ENCODE measurements around the gene SURF2. TPM values are rescaled to one million over a fixed set of nuclear protein-coding genes. Genes with fewer than 3 reads are reported as not detected.

SURF2 gene
- total RNA-seq, 1 experiment from 2014 or later = 27.8 TPM

DNA sequence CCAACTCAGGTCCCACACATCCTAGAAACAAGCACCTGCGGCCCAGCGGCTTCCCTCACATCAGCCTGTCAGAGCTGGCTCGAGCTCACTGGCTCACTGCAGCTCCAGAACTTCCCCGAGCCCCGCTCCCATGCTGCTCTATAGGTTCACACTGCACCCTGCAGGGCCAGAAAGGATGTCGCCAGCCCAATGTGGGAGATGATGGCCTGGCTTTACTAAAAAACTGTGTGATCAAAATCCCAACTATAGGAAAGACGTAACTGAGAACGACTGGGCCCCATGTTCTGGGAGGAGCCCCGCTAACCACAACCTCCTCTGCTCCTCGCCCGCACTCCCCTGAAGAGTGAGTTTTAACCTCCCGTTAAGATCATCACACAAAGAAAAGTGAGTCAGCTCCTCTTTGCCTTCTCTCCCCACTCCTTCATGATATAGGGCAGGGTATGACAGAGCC lies 14.9 kb downstream of the SURF2 start:
- ChIA-PET CTCF (no interaction called here), POLR2A (interaction anchor here (1.4 kb wide), 1 partner anchor 16 kb away, joined by 7 read pairs; the partner anchor contains the start of genes SURF1 and SURF2), RAD21 (ENCODE audit: low non-redundant PET in 1 of 2, low total read pairs in 2 of 2, uncharacterized antibody in 2 of 2, unreplicated experiment in 2 of 2) (no interaction called here)
- Histone ChIP-seq H3K9me2 (ENCODE audit: insufficient read depth) (no peaks in the 10 kb centered on the region), H3K9me3 (ENCODE audit: control insufficient read depth in 1 of 2, insufficient read depth in 1 of 2, low read depth in 1 of 2, low read length in 2 of 2) (no peaks in the 10 kb centered on the region), H3K27me3 (ENCODE audit: insufficient read depth, low read length) (no peaks in the 10 kb centered on the region), H3K27ac (ENCODE audit: low read depth, low read length) (no peak overlapping the region), H3K79me2 (ENCODE audit: insufficient read depth, low read length) (peaks cover 96% of the 10 kb centered on the region), H3K9ac (ENCODE audit: low read length) (no peak overlapping the region), H3K4me1 (ENCODE audit: control insufficient read depth in 1 of 2, insufficient read depth in 2 of 2, low read length in 2 of 2) (peaks cover 5 to 6% of the 10 kb centered on the region in 2 experiments; a peak in 3 of 4 replicates), H3K36me3 (ENCODE audit: control insufficient read depth in 1 of 2, insufficient read depth in 2 of 2, low read length in 2 of 2) (peaks cover 17 to 39% of the 10 kb centered on the region in 2 experiments; a peak in 3 of 4 replicates), H4K20me1 (ENCODE audit: insufficient read depth) (peaks cover 9% of the 10 kb centered on the region; the same call in 1 of the 2 replicates), H3K4me2 (ENCODE audit: low read length) (no peak overlapping the region), H2AFZ (ENCODE audit: low read depth, low read length, poor library complexity, severe bottlenecking) (no peak overlapping the region), H3K4me3 (replicated peaks in 1 of 2; ENCODE audit: low read depth in 1 of 2, low read length in 2 of 2) (no peak overlapping the region)
- TF ChIP-seq, protein P1, sequence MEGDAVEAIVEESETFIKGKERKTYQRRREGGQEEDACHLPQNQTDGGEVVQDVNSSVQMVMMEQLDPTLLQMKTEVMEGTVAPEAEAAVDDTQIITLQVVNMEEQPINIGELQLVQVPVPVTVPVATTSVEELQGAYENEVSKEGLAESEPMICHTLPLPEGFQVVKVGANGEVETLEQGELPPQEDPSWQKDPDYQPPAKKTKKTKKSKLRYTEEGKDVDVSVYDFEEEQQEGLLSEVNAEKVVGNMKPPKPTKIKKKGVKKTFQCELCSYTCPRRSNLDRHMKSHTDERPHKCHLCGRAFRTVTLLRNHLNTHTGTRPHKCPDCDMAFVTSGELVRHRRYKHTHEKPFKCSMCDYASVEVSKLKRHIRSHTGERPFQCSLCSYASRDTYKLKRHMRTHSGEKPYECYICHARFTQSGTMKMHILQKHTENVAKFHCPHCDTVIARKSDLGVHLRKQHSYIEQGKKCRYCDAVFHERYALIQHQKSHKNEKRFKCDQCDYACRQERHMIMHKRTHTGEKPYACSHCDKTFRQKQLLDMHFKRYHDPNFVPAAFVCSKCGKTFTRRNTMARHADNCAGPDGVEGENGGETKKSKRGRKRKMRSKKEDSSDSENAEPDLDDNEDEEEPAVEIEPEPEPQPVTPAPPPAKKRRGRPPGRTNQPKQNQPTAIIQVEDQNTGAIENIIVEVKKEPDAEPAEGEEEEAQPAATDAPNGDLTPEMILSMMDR (IDR thresholded peaks at IDR 0.05 in 2 of 3, conservative IDR thresholded peaks at IDR 0.05 in 1 of 3; ENCODE audit: borderline replicate concordance in 1 of 3, insufficient read depth in 1 of 3, low read depth in 2 of 3, low read length in 2 of 3) = no peak
- TF ChIP-seq, protein P2, sequence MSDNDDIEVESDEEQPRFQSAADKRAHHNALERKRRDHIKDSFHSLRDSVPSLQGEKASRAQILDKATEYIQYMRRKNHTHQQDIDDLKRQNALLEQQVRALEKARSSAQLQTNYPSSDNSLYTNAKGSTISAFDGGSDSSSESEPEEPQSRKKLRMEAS (IDR thresholded peaks at IDR 0.05) = no peak
- TF ChIP-seq CEBPB (IDR thresholded peaks at IDR 0.05; ENCODE audit: low read depth) (no peak), ZFX (IDR thresholded peaks at IDR 0.05) (no peak), ZNF274 (IDR thresholded peaks at IDR 0.05; ENCODE audit: low read depth, low read length) (no peak), SRF (IDR thresholded peaks at IDR 0.05; ENCODE audit: low read depth) (no peak), FOSL1 (IDR thresholded peaks at IDR 0.05; ENCODE audit: low read depth) (no peak), POLR2AphosphoS5 (IDR thresholded peaks at IDR 0.05; ENCODE audit: low read depth, low read length) (no peak), TCF7L2 (IDR thresholded peaks at IDR 0.05; ENCODE audit: borderline replicate concordance, extremely low read depth, insufficient read depth, insufficient read length) (no peak), JUND (IDR thresholded peaks at IDR 0.05) (no peak), RAD21 (IDR thresholded peaks at IDR 0.05; ENCODE audit: low read depth) (no peak), EGR1 (IDR thresholded peaks at IDR 0.05; ENCODE audit: low read depth) (no peak), ELF1 (IDR thresholded peaks at IDR 0.05; ENCODE audit: borderline replicate concordance, low read depth) (no peak), SIN3A (IDR thresholded peaks at IDR 0.05; ENCODE audit: low read depth) (no peak)
- TF ChIP-seq, protein P3, sequence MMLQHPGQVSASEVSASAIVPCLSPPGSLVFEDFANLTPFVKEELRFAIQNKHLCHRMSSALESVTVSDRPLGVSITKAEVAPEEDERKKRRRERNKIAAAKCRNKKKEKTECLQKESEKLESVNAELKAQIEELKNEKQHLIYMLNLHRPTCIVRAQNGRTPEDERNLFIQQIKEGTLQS (IDR thresholded peaks at IDR 0.05) = no peak
- TF ChIP-seq, protein P4, sequence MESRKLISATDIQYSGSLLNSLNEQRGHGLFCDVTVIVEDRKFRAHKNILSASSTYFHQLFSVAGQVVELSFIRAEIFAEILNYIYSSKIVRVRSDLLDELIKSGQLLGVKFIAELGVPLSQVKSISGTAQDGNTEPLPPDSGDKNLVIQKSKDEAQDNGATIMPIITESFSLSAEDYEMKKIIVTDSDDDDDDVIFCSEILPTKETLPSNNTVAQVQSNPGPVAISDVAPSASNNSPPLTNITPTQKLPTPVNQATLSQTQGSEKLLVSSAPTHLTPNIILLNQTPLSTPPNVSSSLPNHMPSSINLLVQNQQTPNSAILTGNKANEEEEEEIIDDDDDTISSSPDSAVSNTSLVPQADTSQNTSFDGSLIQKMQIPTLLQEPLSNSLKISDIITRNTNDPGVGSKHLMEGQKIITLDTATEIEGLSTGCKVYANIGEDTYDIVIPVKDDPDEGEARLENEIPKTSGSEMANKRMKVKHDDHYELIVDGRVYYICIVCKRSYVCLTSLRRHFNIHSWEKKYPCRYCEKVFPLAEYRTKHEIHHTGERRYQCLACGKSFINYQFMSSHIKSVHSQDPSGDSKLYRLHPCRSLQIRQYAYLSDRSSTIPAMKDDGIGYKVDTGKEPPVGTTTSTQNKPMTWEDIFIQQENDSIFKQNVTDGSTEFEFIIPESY (IDR thresholded peaks at IDR 0.05; ENCODE audit: extremely low read depth, insufficient replicate concordance, low read length) = no peak
- no TSS peak for BruUV-seq (replicated peaks)
- no peak for DNase-seq (ENCODE audit: low read depth, low spot score)
- no peak for ATAC-seq
- intact Hi-C loops (cut with micrococcal nuclease) = no loop called here
